ENCODE measurements around the gene NTN4.
"Not testable (repeated sequence)": the region's sequence is repeated elsewhere in the genome, so short reads cannot be mapped to it uniquely, and the experiment has no call there.

Gene NTN4

DNA sequence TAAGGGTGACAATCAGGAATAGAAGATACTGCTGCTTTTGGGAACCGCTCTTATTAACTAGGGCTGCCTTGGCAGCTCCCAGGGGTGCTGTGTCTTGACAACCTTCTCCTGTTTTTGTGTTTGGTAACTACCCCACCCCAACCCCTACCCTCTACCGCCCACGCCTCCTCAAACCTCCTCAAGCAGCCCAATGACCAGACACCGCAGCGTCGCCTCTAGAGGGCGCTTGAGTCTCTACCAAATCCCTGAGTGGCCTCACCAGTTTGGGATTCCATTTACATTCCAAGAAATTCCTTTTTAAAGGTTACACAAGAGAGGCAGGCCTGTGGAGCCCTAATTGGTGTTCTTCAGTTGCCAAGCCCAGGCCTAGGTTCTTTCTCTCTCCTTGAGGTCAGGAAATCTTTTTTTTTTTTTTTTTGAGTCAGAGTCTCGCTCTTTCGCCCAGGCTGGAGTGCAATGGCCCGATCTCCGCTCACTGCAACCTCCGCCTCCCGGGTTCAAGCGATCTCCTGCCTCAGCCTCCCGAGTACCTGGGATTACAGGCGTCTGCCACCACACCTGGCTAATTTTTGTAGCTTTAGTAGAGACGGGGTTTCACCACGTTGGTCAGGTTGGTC, 166.9 kb downstream of the NTN4 start:
- peak; percentile 83 for DNase-seq (ENCODE audit: low read depth)

DNA sequence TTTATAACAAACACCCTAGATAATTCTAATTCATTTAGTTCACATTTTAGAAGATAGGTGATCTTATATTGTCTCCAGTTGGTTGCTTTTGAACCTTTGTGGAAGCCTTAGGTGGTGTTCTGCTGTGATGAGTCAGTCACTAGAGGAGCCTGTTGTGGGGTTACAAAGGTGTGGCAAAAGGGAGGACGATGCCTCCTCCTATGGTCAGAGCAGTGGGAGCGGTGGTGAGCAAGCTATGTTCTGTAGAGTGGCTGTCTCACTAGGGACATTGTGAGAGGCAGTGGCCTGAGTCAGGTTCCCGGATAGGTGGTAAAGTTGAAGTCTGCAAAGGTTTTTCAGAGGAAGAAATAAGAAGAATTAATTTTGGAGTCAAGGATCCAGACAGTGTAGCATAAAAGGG, 167.7 kb downstream of the NTN4 start:
- DNase-seq (ENCODE audit: low read depth): no peak

DNA sequence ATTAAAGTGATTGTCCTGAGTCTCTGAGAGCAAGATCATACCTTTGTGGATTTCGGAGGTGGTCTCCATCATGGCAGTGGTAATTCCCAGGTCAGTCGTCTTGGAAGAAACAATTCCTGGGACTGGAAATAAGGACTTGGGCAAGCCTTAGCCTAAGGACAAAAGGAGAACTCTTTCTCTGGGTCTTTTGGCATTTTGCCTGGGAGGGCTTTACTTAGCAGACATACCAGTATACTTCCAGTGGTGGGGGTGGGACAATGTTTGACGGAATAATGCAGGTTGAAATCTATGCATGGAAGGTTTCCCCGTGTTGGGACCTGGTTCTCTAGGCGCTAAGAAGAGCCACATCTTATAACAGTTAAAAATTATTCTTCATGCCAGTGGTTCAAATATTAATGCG, 168.8 kb downstream of the NTN4 start:
- no peak for DNase-seq (ENCODE audit: low read depth)

DNA sequence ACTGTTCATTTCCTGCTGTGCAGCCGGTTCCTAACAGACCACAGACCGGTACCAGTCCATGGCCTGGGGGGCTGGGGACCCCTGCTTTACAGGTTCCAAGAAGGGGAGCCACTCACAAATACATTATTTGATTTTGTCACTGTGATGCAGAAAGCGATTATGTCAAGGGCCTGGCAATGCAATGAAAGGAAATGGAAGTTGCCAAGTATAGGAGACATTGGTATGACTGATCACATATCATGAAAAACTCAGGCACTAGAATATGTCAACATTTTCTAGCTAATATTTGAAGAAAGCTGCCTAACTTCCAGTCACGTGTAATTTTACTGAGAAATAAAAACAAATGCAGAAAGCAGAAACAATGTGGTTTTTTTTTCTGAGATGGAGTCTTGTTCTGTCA, 170.4 kb downstream of the NTN4 start:
- no peak for DNase-seq (ENCODE audit: low read depth)

DNA sequence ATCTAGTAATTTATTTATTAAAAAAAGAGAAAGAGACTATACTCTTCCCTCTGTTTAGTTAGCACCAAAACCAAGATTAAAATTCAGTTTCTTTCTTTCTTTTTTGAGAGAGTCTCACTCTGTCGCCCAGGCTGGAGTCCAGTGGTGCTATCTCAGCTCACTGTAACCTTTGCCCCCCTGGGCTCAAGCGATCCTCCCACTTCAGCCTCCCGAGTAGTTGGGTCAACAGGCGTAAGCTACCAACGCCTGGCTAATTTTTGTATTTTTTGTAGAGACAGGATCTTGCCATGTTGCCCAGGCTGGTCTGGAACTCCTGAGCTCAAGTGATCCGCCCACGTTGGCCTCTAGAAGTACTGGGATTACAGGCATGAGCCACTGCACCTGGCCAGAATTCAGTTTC, 174.1 kb downstream of the NTN4 start:
- not testable (repeated sequence) for DNase-seq (ENCODE audit: low read depth)

DNA sequence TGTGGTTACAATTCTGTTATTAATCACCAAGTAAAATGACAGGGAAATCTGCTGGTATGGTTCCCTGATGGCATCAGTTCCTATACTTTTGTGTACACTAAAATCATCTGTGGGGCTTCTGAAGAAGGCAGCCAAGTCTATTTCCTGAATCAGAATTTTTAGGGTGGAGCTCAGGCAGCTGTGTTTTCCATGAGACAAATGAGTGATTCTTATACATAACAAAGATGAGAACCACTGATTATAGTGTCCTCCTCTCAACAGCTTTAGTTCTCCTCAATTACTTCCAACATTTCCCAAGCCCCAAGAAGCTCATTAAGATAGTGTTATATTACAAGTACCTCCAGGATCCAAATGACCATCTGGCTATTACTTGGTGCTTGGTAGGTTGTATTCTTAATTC, 174.8 kb downstream of the NTN4 start:
- no peak for DNase-seq (ENCODE audit: low read depth)

DNA sequence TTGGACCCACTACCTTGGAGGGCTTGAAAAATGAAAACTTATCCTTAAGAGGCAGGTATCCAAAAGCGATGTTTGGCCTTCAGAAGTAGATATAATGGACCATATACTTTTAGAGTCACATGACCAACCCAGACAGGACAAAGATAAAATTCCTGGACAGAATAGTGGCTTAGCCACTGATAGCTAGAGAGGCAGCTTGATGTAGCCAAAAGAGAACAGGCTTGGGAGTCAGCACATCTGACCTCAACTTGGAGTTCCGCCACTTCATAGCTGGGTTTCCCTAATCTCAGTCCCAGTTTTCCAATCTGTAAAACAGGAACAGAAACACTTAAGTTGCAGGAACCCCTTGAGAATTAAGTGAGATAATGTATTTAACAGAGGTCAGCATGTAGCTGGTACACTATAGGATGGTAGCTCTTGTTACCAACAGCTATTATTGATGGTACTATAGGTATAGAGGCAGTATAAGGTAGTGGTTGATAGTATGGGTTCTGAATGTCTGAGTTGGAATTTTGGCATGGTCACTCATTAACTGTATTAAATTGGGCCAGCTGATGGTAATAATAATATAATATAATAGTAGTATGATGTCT, 176.1 kb downstream of the NTN4 start:
- no peak for DNase-seq (ENCODE audit: low read depth)

DNA sequence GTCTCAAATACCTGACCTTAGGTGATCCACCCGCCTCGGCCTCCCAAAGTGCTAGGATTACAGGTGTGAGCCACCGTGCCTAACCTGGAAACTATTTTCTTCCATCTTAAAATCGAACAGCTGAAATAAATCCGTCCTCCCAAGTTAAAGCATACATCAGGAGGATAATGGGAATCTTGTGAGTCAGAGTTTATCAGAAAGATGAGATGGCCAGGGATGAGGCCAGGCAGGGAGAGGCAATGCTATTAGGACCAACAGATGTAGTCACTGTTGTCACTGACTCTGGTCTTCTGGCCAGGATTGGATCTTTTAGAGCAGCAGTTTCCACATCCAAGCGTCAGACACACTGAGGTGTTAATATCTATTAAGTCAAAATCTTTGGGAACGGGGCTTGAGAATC, 177.5 kb downstream of the NTN4 start:
- DNase-seq (ENCODE audit: low read depth): no peak

DNA sequence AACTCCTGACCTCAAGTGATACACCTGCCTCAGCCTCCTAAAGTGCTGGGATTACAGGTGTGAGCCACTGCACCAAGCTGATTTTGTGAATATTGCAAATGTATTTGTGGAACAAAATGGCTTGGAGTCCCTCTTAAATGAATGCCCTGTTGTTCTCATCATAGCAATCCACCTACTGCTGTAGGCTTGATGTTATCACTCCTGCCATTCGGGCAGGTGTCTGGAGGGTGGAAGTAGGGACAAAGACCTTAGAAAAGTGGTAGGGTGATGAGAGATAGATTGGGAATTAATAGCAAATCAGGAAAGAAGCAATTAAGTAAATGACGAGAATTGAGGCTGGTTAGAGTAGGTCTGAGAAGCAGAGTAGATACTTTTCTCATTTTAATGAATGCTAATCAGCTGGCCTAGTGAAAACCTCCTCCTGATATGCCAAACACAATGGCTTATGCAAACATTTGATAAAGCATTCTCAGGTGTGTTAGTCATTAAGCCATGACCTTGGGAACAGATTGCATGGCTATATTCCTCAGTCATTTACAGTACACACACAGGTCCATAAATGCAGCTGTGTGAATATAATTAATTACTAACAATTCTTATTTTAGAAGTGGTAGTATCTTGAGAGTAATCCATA, 178.8 kb downstream of the NTN4 start:
- DNase-seq (ENCODE audit: low read depth): no peak

DNA sequence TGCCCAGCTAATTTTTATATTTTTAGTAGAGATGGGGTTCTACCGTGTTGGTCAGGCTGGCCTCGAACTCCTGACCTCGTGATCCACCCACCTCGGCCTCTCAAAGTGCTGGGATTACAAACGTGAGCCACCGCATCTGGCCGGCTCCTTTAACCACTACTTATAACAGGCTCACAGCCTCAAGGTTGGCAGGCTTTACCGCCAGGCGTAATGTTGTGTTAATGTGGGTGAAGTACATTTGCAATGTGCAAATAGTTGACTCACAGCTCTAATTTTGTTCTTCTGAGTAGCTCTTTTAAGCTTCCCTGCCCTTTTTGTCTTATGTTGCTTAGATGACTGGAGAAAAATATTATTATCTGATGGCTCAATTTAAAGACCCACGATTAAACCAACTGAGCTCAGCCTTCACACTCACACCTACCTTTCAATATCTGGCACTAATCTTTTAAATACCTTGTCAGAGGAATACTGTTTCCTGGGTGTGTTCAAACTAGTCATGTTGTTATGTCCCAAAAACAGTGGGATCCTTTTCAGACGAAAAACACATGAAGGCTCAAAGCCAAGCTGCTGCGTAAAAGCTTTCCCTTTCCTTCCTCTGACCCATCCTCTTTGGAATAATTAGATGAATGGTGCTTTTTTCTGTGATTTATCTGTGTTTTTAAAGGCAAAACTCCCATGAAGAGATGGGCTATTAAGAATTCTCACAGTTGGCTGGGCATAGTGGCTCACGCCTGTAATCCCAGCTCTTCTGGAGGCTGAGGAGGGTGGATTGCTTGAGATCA, 182.1 kb downstream of the NTN4 start:
- peak; percentile 25 for DNase-seq (ENCODE audit: low read depth)

Measured in GM04504 (cell line).